Measurements from ENCODE around the gene AP4S1.

DNA sequence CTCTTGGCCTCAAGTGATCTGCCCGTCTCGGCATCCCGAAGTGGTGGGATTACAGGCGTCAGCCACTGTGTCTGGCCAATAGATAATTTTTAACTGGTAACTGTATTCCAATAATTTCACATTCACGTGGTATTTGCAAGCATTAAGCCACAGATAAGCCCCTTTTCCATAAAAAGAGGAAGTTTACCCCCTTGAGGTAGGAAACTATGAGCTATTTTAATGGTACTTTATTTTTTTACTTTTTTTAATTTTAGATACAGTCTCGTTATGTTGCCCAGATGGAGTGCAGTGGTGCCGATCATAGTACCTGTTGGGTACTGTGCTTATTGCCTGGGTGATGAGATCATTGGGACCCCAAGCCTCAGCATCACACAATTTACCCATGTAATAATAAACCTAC is 42.9 kb upstream of the AP4S1 start:
- TF ChIP-seq, protein P1, sequence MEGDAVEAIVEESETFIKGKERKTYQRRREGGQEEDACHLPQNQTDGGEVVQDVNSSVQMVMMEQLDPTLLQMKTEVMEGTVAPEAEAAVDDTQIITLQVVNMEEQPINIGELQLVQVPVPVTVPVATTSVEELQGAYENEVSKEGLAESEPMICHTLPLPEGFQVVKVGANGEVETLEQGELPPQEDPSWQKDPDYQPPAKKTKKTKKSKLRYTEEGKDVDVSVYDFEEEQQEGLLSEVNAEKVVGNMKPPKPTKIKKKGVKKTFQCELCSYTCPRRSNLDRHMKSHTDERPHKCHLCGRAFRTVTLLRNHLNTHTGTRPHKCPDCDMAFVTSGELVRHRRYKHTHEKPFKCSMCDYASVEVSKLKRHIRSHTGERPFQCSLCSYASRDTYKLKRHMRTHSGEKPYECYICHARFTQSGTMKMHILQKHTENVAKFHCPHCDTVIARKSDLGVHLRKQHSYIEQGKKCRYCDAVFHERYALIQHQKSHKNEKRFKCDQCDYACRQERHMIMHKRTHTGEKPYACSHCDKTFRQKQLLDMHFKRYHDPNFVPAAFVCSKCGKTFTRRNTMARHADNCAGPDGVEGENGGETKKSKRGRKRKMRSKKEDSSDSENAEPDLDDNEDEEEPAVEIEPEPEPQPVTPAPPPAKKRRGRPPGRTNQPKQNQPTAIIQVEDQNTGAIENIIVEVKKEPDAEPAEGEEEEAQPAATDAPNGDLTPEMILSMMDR (IDR thresholded peaks at IDR 0.05; ENCODE audit: borderline replicate concordance, extremely low read depth, low read length, poor library complexity, severe bottlenecking) = no peak
- TF ChIP-seq EZH2 (IDR thresholded peaks at IDR 0.05; ENCODE audit: borderline replicate concordance, low read depth, low read length, severe bottlenecking) = no peak
